Naive thymus-derived CD8-positive, alpha-beta T cell (primary cell): Measurements from ENCODE around the gene MYL4. TPM values are rescaled to one million over a fixed set of nuclear protein-coding genes. Genes with fewer than 3 reads are reported as not detected.
A peak's percentile ranks its signal among the peaks of the same experiment; 100 is the strongest.

Experiments
- ATAC-seq, 2 donors: fragments of 150-1000 bp; cut with Tn5 transposase in 1 of 2; sonication (Bioruptor Pico), chemical (Tn5 transposase) in 1 of 2; 1 replicate in 1 of 2; 2 replicates in 1 of 2; pipeline ENCODE4 v1.10.0; 2021; ENCODE audit warnings: mild to moderate bottlenecking in 2 of 2, moderate library complexity in 2 of 2
- POLR2A ChIA-PET: fragments of 350-600 bp; sonication (Branson Sonifier 250); formaldehyde crosslinking; loops from one replicate; lab custom pipeline; 2021; ENCODE audit warnings: antibody characterized with exemption; lab: Charles Lee
- DNase-seq, 10 donors: peaks; one replicate each; pipeline versions ENCODE4 v3.0.0 to v3.0.0-alpha.2; 2020 to 2022
- H3K27ac Mint-ChIP-seq, 10 donors: one replicate each; pipeline ENCODE4 v1.8.0; 2020 to 2022; ENCODE audit warnings: mild to moderate bottlenecking in 10 of 10, mixed read lengths in 10 of 10, moderate library complexity in 4 of 10, inconsistent platforms in 1 of 10
- H3K27me3 Mint-ChIP-seq, 5 donors: one replicate each; pipeline ENCODE4 v1.8.0; 2021 to 2022; ENCODE audit warnings: mixed read lengths in 5 of 5
- H3K36me3 Mint-ChIP-seq, 3 donors: one replicate each; pipeline ENCODE4 v1.8.0; 2020 to 2022; ENCODE audit warnings: mixed read lengths in 3 of 3, mild to moderate bottlenecking in 2 of 3, inconsistent platforms in 1 of 3
- H3K4me1 Mint-ChIP-seq, 4 donors: one replicate each; pipeline ENCODE4 v1.8.0; 2021 to 2022; ENCODE audit warnings: mixed read lengths in 4 of 4
- H3K4me3 Mint-ChIP-seq, 10 donors: one replicate each; pipeline ENCODE4 v1.8.0; 2020 to 2022; ENCODE audit warnings: mild to moderate bottlenecking in 10 of 10, mixed read lengths in 10 of 10, moderate library complexity in 6 of 10, inconsistent platforms in 1 of 10
- H3K9me3 Mint-ChIP-seq, 9 donors: one replicate each; pipeline ENCODE4 v1.8.0; 2020 to 2022; ENCODE audit warnings: mixed read lengths in 9 of 9, mild to moderate bottlenecking in 3 of 9, inconsistent platforms in 1 of 9, moderate library complexity in 1 of 9
- polyA plus RNA-seq, 3 donors: library from polyadenylated mRNA; unstranded; fragments of 300-500 nt; fragmentation: Illumina TruSeq; gene quantifications; one replicate each; pipeline ENCODE4 v1.2.3, GENCODE V29; 2021
- total RNA-seq, 8 experiments: library from RNA in 2 of 8; stranded (reverse) in 2 of 8; gene quantifications; one replicate each; pipeline ENCODE4 v1.2.3 and lab custom pipeline; 2021 to 2026

Gene MYL4
- total and polyA plus RNA-seq, 5 experiments from 2014 or later = not detected

GRCh38 chr17:47199627-47200324 is 9.4 kb upstream of the MYL4 start:
- ATAC-seq = no peak
- Mint-ChIP-seq H3K4me1 (peaks cover 20 to 36% (median 30%) of the 10 kb centered on the region in 4 donors), H3K36me3 (no peaks in the 10 kb centered on the region), H3K27me3 (peaks cover 0 to 4% (median 2%) of the 10 kb centered on the region in 5 donors), H3K9me3 (no peaks in the 10 kb centered on the region), H3K27ac (peak overlapping the region; percentile 27 to 90 (median 80)), H3K4me3 (peak overlapping the region in 7 of 10 donors; percentile 13 to 50 (median 35))
- no peak for DNase-seq
- POLR2A ChIA-PET = interaction anchor here (0.6 to 1.1 kb wide), 2 partner anchors 15 to 116 kb away, joined by 4 to 6 read pairs; no protein-coding TSS in a partner anchor

GRCh38 chr17:47200325-47200664 is 8.9 kb upstream of the MYL4 start:
- H3K27me3 Mint-ChIP-seq = peaks cover 0 to 4% (median 2%) of the 10 kb centered on the region in 5 donors
- peak overlapping the region in 6 of 10 donors; percentile 13 to 60 (median 37) for H3K4me3 Mint-ChIP-seq
- peak overlapping the region; percentile 27 to 90 (median 80) for H3K27ac Mint-ChIP-seq
- H3K36me3 Mint-ChIP-seq = no peaks in the 10 kb centered on the region
- DNase-seq (no peak), ATAC-seq (no peak)
- H3K4me1 Mint-ChIP-seq = peaks cover 24 to 41% (median 35%) of the 10 kb centered on the region in 4 donors
- no peaks in the 10 kb centered on the region for H3K9me3 Mint-ChIP-seq
- POLR2A ChIA-PET = interaction anchor here (1.1 kb wide), 1 partner anchor 15 kb away, joined by 4 read pairs; no protein-coding TSS in a partner anchor

GRCh38 chr17:47201166-47201565 is 8.0 kb upstream of the MYL4 start:
- peaks cover 30 to 50% (median 43%) of the 10 kb centered on the region in 4 donors for H3K4me1 Mint-ChIP-seq
- DNase-seq (no peak), ATAC-seq (no peak)
- H3K27ac Mint-ChIP-seq = peak overlapping the region in 2 of 10 donors; percentile 63 to 75
- peak overlapping the region in 1 of 10 donors; percentile 33 for H3K4me3 Mint-ChIP-seq
- POLR2A ChIA-PET = no interaction called here
- no peaks in the 10 kb centered on the region for H3K36me3 Mint-ChIP-seq
- H3K9me3 Mint-ChIP-seq = no peaks in the 10 kb centered on the region
- no peaks in the 10 kb centered on the region for H3K27me3 Mint-ChIP-seq

GRCh38 chr17:47203984-47204721 is 5.0 kb upstream of the MYL4 start:
- H3K27ac Mint-ChIP-seq = peak overlapping the region; percentile 83 to 98 (median 95)
- ATAC-seq = peak; percentile 56 to 66
- peaks cover 31 to 76% (median 52%) of the 10 kb centered on the region in 4 donors for H3K4me1 Mint-ChIP-seq
- H3K27me3 Mint-ChIP-seq = no peaks in the 10 kb centered on the region
- peak overlapping the region; percentile 63 to 88 (median 80) for H3K4me3 Mint-ChIP-seq
- H3K9me3 Mint-ChIP-seq = no peaks in the 10 kb centered on the region
- DNase-seq = peak in 7 of 10 donors; percentile 12 to 69 (median 41)
- H3K36me3 Mint-ChIP-seq = no peaks in the 10 kb centered on the region
- POLR2A ChIA-PET = interaction anchor here (0.6 to 1.7 kb wide), 7 partner anchors 10 to 414 kb away, joined by 3 to 10 read pairs (median 4); partner anchors contain the start of gene CDC27

- DNase-seq (peak in 4 of 10 donors; percentile 12 to 43 (median 27)), ATAC-seq (peak; percentile 57 to 69)
- Mint-ChIP-seq H3K9me3 (no peaks in the 10 kb centered on the region), H3K4me3 (peak overlapping the region; percentile 63 to 88 (median 80)), H3K4me1 (peaks cover 29 to 72% (median 48%) of the 10 kb centered on the region in 4 donors), H3K27me3 (no peaks in the 10 kb centered on the region), H3K27ac (peak overlapping the region; percentile 83 to 98 (median 95)), H3K36me3 (no peaks in the 10 kb centered on the region)
- POLR2A ChIA-PET = interaction anchor here (0.6 to 1.2 kb wide), 6 partner anchors 15 to 414 kb away, joined by 3 to 7 read pairs (median 4); partner anchors contain the start of gene CDC27
Observed at GRCh38 chr17:47204722-47205418, 4.3 kb upstream of the MYL4 start.

- H3K4me3 Mint-ChIP-seq = peak overlapping the region; percentile 63 to 88 (median 80)
- no peaks in the 10 kb centered on the region for H3K9me3 Mint-ChIP-seq
- H3K27me3 Mint-ChIP-seq = no peaks in the 10 kb centered on the region
- peaks cover 24 to 66% (median 42%) of the 10 kb centered on the region in 4 donors for H3K4me1 Mint-ChIP-seq
- peak overlapping the region; percentile 83 to 98 (median 95) for H3K27ac Mint-ChIP-seq
- DNase-seq (peak in 9 of 10 donors; percentile 36 to 76 (median 54)), ATAC-seq (peak; percentile 76 to 83)
- POLR2A ChIA-PET = interaction anchor here (0.9 to 1.8 kb wide), 4 partner anchors 11 to 118 kb away, joined by 3 to 7 read pairs (median 4); partner anchors contain the start of genes CDC27 and EFCAB13
- no peaks in the 10 kb centered on the region for H3K36me3 Mint-ChIP-seq
Observed at GRCh38 chr17:47205419-47205963, 3.7 kb upstream of the MYL4 start.

GRCh38 chr17:47207143-47208067 is 1.7 kb upstream of the MYL4 start:
- ATAC-seq (no peak), DNase-seq (no peak)
- Mint-ChIP-seq H3K27me3 (no peaks in the 10 kb centered on the region), H3K36me3 (no peaks in the 10 kb centered on the region), H3K4me3 (peak overlapping the region in 1 of 10 donors; percentile 17), H3K27ac (peak overlapping the region in 8 of 10 donors; percentile 4 to 98 (median 88)), H3K4me1 (peaks cover 23 to 58% (median 39%) of the 10 kb centered on the region in 4 donors), H3K9me3 (no peaks in the 10 kb centered on the region)
- POLR2A ChIA-PET = interaction anchor here (1.3 to 1.8 kb wide), 3 partner anchors 13 to 18 kb away, joined by 4 read pairs; partner anchors contain the start of gene CDC27

- peaks cover 0 to 4% (median 0%) of the 10 kb centered on the region in 5 donors for H3K27me3 Mint-ChIP-seq
- DNase-seq (no peak), ATAC-seq (no peak)
- no peak overlapping the region for H3K4me3 Mint-ChIP-seq
- POLR2A ChIA-PET = no interaction called here
- no peaks in the 10 kb centered on the region for H3K36me3 Mint-ChIP-seq
- no peaks in the 10 kb centered on the region for H3K9me3 Mint-ChIP-seq
- H3K4me1 Mint-ChIP-seq = peaks cover 16 to 45% (median 25%) of the 10 kb centered on the region in 4 donors
- peak overlapping the region in 3 of 10 donors; percentile 6 to 15 (median 11) for H3K27ac Mint-ChIP-seq
Observed at GRCh38 chr17:47209499-47209898, 351 bp downstream of the MYL4 start.

- ATAC-seq (no peak), DNase-seq (no peak)
- Mint-ChIP-seq H3K4me3 (no peak overlapping the region), H3K9me3 (no peaks in the 10 kb centered on the region), H3K27me3 (peaks cover 0 to 4% (median 0%) of the 10 kb centered on the region in 5 donors), H3K4me1 (peaks cover 13 to 39% (median 19%) of the 10 kb centered on the region in 4 donors), H3K27ac (peak overlapping the region in 1 of 10 donors; percentile 27), H3K36me3 (no peaks in the 10 kb centered on the region)
- POLR2A ChIA-PET = no interaction called here
Observed at GRCh38 chr17:47210105-47210504, 957 bp downstream of the MYL4 start.

GRCh38 chr17:47210779-47211178 is 1.6 kb downstream of the MYL4 start:
- Mint-ChIP-seq H3K4me3 (no peak overlapping the region), H3K9me3 (no peaks in the 10 kb centered on the region), H3K27ac (no peak overlapping the region), H3K36me3 (no peaks in the 10 kb centered on the region), H3K27me3 (peaks cover 0 to 4% (median 0%) of the 10 kb centered on the region in 5 donors), H3K4me1 (peaks cover 6 to 32% (median 12%) of the 10 kb centered on the region in 4 donors)
- DNase-seq = no peak
- POLR2A ChIA-PET = interaction anchor here (0.6 kb wide), 2 partner anchors 15 to 109 kb away, joined by 3 read pairs; no protein-coding TSS in a partner anchor
- ATAC-seq = no peak

- DNase-seq (no peak), ATAC-seq (no peak)
- H3K36me3 Mint-ChIP-seq = no peaks in the 10 kb centered on the region
- no peaks in the 10 kb centered on the region for H3K9me3 Mint-ChIP-seq
- H3K27me3 Mint-ChIP-seq = peaks cover 0 to 4% (median 0%) of the 10 kb centered on the region in 5 donors
- POLR2A ChIA-PET = no interaction called here
- H3K27ac Mint-ChIP-seq = no peak overlapping the region
- H3K4me1 Mint-ChIP-seq = peaks cover 0 to 26% (median 8%) of the 10 kb centered on the region in 4 donors
- H3K4me3 Mint-ChIP-seq = no peak overlapping the region
Observed at GRCh38 chr17:47212458-47212857, 3.3 kb downstream of the MYL4 start.
